ENCODE data around the gene GCNA.

DNA sequence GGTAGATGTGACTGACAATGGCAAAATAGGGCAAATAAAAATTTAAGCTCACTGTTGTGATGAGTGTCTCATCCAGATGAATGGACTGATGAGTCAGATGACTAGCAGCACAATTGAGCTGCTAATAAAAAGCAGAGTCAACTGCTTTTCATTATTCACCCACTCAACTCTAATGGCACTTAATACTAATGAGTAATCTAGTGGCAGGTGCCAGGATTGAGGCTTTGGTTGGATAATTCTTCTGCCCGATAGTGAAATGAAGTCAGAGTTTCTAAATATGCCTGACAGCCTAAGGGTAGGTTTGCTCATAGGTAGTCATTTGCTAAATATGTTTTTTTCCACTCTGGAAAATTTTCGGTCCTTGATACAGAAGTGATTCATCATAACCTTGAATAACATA, 34.9 kb upstream of the GCNA start:
- TF ChIP-seq, protein P1, sequence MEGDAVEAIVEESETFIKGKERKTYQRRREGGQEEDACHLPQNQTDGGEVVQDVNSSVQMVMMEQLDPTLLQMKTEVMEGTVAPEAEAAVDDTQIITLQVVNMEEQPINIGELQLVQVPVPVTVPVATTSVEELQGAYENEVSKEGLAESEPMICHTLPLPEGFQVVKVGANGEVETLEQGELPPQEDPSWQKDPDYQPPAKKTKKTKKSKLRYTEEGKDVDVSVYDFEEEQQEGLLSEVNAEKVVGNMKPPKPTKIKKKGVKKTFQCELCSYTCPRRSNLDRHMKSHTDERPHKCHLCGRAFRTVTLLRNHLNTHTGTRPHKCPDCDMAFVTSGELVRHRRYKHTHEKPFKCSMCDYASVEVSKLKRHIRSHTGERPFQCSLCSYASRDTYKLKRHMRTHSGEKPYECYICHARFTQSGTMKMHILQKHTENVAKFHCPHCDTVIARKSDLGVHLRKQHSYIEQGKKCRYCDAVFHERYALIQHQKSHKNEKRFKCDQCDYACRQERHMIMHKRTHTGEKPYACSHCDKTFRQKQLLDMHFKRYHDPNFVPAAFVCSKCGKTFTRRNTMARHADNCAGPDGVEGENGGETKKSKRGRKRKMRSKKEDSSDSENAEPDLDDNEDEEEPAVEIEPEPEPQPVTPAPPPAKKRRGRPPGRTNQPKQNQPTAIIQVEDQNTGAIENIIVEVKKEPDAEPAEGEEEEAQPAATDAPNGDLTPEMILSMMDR (conservative IDR thresholded peaks at IDR 0.05) = no peak
- TF ChIP-seq ZFX (IDR thresholded peaks at IDR 0.05) = no peak
